Medulla oblongata (tissue), 1 donor: ENCODE results near the gene ZXDB.
"Not testable (repeated sequence)": the region's sequence is repeated elsewhere in the genome, so short reads cannot be mapped to it uniquely, and the experiment has no call there.

Experiments used
- DNase-seq: peaks from one replicate; pipeline ENCODE4 v3.0.0-alpha.2; 2015; ENCODE audit errors: extremely low spot score

ZXDB gene

DNA sequence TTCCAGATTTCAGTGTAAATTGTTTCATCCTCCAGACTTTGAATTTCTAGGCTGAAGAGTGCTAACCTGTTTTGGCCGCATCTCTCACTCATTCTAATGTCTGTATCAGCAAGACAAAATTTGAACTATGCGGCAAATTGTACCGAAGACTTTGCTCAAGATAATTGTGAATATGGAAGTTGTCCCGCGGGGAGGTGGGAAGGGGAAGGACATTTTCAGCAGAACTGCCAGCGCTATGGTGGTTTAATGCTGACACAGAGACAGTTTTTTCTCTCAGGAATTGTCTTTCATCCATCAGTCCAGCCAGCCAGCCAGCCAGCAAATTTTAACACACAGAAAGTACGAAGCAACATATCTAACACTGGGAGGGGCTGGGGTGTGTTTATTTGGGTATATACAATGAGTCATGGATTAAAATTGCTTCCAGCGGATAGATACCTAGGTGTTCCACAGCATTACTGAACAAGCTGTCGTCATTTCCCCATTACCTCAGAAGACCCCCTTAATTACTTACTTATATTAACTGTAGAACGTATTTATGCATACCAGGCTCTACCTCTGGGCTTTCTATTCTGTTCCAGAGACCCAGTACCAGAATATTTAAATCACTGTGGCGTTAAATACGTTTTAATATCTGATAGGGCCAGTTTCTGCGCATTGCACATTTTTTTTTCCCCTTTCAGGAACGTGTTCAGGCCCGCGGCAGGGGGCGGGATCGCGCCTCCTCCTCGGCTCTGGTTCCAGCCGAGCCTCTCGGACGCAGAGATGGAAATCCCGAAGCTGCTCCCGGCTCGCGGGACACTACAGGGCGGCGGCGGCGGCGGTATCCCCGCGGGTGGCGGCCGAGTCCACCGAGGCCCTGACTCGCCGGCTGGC is at the start of gene ZXDB:
ZXDB (plus strand) TSS at position 728 of the 876 bp plus-strand sequence; CDS start at position 766, 38 bp downstream.
- peak; percentile 22 for DNase-seq

DNA sequence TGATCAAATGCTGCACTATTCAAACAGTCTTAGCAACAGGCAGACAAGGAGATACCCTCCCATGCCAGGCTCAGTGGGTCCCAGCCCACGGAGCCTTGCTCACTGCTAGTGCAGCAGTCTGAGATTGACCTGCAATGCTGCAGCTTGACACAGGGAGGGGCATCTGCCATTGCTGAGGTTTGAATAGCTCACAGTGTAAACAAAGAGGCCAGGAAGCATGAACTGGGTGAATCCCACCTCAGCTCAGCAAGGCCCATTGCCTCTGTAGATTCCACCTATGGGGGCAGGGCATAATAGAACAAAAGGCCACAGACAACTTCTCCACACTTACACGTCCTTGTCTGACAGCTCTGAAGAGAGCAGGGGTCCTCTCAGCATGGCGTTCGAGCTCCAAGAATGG is 26.6 kb upstream of the ZXDB start:
- DNase-seq, result no peak

DNA sequence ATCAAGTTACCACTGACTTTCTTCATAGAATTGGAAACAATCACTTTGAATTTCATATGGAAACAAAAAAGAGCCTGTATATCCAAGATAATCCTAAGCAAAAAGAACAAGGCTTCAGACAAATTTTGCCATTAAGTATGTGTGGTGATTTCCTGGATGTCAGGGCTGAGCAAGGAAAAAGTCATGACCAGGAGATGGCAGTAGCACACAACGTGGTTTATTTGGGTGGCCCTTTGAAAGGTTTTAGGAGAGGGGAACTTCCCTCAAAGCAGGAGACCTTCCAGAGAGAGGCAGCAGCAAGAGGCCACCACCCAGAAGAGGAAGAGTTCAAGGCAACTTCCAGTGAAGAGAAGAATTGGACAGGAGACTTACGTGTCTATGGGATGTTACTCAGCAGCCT is 18.1 kb upstream of the ZXDB start:
- peak; percentile 17 for DNase-seq

DNA sequence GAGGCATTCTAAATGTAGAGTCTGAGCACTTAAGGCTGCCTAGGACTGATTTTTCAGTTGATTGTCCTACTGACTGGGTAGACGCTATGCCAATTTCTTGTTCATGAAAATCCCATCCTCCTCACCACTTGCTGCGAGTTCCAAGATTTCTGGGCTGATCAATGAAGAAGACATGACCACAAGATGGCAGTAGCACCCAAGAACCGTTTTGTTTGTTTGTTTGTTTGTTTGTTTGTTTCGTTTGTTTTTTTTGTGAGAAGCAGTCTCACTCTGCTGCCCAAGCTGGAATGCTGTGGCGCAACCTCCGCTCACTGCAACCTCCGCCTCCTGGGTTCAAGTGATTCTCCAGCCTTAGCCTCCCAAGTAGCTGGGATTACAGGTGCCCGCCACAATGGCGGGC is 8.9 kb upstream of the ZXDB start:
- DNase-seq, result peak; percentile 12

DNA sequence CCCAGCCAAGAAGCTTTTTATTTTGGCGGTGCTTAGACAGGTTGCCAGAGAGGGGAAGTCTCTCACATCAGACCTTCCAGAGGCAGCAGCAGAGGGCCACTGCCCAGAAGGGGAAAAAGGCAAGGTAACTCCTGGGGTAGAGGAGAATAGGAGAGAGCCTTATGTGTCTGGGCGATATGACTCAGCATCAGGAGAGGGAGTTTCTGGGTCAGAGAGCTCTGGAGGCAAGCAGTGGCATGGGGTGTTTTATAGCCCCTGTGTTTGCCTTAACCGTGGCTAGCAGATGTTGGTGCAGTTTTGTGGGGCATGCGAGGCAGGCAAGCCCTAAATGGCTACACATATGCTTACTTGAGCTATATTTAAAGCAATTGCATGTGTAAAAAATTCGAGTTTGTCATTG is 8.3 kb upstream of the ZXDB start:
- DNase-seq, result no peak

DNA sequence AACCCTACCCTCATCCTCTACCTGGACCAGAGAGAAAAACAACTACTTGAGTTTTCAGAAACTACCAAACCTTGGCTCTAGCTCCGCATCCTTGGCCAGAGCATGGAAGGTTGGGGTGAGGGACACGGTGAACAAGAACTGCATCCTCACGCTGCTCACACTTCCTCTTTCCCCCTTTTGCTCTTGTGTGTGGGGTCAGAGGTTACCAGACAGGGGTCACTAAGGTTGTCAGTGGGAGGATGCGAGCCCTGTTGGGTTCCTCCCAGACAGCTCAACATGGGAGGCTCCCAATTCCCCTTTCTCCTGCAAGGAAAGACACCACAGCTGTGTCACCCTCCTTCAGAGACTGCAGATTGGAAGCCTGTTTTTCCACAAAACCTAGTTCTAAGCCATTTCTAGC is 5.5 kb upstream of the ZXDB start:
- no peak for DNase-seq

DNA sequence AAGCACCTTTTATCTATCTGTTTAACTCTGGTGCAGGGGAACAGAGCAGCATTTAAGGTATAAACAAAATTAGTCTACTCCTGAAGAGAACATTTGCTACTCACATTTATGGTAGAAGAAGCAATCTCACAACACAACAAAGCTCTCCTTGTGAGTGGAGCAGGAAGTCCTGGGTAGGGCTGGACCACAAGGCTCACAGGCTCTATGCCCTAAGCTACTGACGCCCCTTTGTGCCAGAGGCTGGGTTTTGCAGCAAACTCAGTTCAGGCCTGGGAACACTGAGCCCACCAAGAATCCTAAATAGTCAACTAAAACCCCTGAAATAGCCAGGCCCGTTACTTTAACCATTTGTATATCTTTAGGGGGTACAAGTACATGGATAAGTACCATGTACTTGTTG is 4.7 kb upstream of the ZXDB start:
- DNase-seq, result peak; percentile 2

DNA sequence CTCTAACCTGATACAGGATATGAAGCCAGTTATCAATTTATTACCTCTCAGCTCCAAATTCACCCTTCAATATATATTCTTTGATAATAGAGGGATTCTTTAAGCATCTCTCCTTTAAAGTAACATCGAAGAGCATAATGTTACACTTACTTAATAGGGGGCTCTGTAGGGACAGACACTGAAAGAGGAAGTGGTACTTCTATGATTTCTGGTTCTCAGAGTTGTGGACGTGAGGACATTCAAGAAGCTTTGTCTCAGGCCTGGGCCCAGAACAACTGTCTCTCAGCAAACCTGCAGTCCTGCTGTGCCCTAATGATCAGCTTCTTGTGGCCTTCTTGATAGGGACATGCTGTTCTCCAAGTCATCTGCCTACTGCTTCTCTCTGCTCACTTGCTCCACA is 4.2 kb upstream of the ZXDB start:
- no peak for DNase-seq

DNA sequence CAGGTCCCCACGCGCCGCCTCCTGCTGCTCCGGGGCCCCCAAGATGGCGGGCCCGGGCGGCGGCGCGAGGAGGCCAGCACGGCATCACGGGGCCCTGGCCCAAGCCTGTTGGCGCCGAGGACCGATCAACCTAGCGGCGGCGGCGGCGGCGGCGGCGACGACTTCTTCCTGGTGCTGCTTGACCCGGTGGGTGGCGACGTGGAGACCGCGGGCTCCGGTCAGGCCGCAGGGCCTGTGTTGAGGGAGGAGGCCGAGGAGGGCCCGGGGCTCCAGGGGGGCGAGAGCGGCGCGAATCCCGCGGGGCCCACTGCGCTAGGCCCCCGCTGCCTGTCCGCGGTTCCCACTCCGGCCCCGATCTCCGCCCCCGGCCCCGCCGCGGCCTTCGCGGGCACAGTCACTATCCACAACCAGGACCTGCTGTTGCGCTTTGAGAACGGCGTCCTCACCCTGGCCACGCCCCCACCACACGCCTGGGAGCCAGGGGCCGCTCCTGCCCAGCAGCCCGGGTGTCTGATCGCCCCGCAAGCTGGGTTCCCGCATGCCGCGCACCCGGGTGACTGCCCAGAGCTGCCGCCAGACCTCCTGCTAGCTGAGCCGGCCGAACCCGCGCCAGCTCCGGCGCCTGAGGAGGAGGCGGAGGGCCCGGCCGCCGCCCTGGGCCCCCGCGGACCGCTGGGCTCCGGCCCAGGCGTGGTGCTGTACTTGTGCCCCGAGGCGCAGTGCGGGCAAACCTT is 516 bp downstream of the ZXDB start:
- DNase-seq, result peak; percentile 3

DNA sequence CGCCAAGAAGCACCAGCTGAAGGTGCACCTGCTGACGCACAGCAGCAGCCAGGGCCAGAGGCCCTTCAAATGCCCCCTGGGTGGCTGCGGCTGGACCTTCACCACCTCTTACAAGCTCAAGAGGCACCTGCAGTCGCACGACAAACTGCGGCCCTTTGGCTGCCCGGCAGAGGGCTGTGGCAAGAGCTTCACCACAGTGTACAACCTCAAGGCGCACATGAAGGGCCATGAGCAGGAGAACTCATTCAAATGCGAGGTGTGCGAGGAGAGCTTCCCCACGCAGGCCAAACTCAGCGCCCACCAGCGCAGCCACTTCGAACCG is 1.0 kb downstream of the ZXDB start:
- DNase-seq, result peak; percentile 9

DNA sequence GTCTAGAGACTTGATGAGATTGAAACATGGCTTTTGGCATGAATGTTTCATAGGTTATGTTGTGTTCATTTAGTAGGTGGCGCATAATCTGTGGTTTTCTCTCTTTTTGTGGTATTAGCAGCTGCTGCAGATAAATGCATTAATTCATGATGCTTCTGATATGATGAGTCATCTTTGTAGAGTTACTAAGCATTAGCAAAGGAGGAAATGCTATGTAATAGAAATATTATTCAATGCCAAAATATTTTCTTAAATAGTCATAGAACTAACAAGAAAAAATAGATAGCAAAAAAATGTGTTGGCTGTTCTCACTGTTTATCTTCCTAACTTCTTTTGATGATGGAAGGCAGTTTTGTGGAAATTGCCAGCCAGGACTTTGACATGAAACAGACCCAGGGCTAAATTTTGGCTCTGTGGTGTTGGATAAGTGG is 3.6 kb downstream of the ZXDB start:
- no peak for DNase-seq

DNA sequence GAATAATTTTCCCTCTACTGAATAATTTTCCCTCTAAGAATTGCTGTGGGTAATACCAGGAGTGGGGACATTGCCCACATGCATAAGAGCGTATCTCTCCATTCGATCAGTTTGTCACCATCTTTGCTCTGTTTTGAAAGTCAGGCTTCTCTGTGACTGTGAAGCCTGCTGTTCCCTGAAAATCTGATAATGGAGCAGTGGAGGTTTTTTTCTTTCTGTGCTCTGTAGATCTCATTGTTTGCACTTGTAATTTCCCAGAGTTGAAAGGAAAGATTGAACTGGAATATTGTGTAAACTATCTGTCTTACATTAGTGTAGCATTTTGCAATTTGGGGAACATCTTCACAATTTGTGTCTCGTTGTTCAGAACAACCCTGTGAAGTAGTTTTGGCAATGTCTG is 4.3 kb downstream of the ZXDB start:
- DNase-seq, result peak; percentile 4

DNA sequence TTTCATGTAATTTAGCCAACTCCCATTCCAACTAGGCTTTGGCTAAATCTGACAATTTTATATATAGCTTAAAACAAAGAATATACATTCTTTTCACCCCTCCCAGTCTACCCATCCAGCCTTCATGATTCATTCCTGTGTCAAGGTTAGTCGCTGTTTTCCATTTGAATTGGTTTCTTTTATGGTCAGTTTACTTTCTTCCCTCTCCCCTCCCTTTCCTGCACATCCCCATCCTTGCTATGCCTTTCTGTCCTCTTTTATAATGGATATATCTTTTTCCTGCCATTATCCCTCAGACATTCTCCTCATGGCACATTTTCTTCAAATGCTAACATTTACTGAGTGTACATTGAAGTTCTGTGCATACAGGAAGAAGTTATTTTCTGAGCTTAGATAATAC is 4.7 kb downstream of the ZXDB start:
- no peak for DNase-seq

DNA sequence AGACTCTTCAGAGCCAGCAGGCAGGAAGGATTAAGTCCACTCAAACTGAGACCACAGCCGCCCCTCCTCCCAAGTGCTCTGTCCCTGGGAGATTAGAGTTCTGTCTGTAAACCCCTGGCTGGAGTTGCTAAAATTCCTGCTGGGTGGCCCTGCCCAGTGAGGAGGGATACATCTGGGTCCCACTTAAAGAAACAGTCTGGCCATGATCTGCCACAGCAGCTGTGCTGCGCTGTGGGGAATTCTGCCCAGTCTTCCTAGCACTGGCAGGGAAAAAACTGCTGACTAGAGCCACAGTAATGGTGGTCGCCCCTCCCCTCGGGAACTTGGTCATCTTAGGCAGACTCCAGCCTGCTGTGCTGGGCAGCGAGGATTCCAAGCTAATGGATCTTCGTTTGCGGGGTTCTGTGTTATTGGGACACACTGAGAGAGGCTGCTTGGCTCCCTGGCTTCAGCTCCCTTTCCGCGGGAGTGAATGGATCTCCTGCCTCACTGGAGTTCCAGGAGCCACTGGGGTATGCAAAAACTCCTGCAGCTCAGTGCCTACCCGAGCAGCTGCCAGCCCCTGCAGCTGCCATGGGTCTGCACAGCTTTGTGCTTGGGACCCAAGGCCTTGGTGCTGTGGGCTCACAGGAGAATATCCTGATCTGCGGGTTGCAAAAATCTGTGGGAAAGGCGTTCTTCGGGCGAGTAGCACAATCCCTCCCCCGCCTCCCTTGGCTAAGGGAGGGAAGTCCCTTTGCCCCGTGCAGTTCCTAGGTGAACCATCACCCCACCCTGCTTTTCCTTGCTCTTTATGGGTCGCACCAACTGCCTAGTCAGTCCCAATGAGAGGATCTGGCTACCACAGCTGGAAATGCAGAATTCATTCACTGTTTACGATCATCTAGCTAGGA is 15.7 kb downstream of the ZXDB start:
- no peak for DNase-seq

DNA sequence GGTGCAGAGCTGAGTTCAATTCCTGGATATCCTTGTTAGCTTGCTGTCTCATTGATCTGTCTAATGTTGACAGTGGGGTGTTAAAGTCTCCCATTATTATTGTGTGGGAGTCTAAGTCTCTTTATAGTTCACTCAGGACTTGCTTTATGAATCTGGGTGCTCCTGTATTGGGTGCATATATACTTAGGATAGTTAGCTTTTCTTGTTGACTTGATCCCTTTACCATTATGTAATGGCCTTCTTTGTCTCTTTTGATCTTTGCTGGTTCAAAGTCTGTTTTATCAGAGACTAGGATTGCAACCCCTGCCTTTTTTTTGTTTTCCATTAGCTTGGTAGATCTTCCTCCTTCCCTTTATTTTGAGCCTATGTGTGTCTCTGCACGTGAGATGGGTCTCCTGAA is 21.5 kb downstream of the ZXDB start:
- DNase-seq, result not testable (repeated sequence)

DNA sequence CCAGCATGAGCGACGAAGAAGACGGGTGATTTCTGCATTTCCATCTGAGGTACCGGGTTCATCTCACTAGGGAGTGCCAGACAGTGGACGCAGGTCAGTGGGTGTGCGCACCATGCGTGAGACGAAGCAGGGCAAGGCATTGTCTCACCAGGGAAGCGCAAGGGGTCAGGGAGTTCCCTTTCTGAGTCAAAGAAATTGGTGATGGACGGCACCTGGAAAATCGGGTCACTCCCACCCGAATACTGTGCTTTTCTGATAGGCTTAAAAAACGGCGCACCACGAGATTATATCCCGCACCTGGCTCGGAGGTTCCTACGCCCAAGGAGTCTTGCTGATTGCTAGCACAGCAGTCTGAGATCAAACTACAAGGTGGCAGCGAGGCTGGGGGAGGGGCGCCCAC is 37.6 kb downstream of the ZXDB start:
- DNase-seq, result not testable (repeated sequence)

DNA sequence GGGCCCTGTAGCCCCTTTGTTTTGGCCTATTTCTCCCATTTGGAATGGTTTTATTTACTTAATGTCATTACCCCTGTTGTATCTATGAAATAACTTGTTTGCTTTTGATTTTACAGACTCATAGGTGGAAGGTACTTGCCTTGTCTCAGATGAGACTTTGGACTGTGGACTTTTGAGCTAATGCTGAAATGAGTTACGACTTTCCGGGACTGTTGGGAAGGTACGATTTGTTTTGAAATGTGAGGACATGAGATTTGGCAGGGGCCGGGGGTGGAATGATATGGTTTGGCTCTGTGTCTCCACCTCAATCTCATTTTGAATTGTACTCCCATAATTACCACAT is 48.8 kb downstream of the ZXDB start:
- DNase-seq, result no peak

DNA sequence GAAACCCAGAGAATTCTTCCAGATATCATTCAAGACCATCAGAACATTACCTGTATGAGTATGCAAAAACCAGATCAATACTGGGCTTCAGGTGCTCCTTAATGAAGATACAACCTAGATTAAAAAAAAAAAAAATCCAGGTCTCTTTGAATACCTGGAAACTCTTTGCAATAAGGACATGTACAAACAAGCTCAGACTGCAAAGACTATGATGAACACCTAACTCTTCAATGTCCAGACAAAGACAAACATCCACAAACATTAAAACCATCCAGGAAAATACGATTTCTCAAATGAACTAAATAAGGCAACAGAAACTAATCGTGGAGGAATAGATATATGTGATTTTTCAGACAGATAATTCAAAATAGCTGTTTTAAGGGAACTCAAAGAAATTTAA is 49.5 kb downstream of the ZXDB start:
- DNase-seq, result no peak

DNA sequence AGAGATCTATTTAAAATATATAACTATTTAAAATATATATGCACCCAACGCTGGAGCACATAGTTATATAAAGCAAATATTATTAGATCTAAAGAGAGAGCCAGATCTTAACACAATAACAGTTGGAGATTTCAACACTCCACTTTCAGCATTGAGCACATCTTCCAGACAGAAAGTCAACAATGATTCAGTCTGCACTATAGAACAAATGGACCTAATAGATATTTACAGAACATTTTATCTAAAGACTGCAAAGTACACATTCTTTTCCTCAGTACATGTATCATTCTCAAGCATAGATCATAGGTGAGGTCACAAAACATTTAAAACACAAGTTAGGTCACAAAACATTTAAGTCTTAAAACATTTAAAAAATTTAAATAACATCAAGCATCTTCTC is 51.9 kb downstream of the ZXDB start:
- no peak for DNase-seq

DNA sequence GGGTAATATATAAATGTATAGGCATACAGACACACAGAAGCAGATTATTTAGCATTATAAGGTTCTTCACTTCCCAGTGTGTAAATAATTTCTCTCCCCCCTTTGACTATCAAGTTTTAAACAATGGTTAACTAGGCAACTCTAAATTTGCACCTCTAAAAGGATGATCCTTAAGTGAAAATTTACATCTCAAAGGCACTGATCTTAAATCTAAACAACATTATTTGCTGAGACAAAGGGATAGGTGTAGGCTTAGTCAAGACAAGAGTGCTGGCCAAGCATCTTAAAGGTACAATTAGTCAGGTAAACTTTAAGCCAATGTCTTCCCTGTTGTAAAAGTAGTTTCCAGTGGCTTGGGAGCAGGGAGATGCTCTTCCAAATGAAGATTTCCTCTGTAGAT is 55.2 kb downstream of the ZXDB start:
- no peak for DNase-seq
